Measurements from ENCODE around the gene UQCC3. TPM values are rescaled to one million over a fixed set of nuclear protein-coding genes. Genes with fewer than 3 reads are reported as not detected.
"Not testable (repeated sequence)": the region's sequence is repeated elsewhere in the genome, so short reads cannot be mapped to it uniquely, and the experiment has no call there.

The UQCC3 gene
- total RNA-seq, 1 experiment from 2014 or later, result 10.2 TPM

DNA sequence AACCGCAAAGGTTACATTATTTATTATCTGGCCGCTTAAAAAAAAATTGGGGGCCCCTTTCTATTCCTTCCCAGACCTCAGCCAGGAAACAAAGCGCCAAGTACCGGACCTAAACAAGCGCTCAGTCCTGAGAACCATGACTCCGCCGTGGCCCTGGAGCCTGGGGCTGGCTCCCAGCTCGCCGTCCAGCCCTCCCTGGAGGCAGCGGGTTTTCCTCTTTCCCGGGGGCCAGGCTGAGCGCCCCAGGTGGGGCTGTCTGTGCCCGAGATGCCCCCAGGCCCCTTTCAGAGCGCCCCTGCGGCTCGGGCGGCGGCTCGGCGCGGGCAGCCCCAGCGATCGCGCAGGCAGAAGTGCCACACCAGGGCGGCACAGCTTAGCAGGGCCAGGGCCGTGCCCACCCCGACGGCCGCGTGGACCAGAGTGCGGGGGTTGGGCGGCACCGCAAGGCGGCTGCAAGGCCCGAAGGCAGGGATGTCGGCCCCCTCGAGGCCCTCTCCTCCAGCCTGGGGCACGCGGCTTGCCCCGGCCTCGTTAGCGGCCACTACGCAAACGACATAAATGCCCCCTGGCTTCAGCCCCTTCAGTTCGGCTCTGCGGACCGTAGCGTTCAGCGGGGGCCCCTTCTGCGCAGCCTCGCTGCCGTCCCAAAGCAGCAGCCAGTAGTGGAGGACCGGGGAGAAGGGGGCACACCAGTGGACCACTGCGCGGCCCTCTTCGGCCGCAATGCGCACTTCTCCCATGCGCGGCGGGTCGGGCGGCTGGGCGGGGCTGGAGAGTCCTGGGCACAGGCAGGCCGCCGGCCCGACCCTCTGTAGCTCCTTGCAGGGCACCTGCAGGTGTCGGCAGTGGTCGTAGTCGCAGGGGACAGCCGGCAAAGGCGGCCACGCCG, 16.3 kb downstream of the UQCC3 start:
- in situ Hi-C loops (cut with HindIII; ENCODE audit: low pct_unique_long_range_greater_than_20kb, low sequenced_read_pairs), result no loop called here
- DNase-seq (ENCODE audit: low read depth, low spot score), result no peak

DNA sequence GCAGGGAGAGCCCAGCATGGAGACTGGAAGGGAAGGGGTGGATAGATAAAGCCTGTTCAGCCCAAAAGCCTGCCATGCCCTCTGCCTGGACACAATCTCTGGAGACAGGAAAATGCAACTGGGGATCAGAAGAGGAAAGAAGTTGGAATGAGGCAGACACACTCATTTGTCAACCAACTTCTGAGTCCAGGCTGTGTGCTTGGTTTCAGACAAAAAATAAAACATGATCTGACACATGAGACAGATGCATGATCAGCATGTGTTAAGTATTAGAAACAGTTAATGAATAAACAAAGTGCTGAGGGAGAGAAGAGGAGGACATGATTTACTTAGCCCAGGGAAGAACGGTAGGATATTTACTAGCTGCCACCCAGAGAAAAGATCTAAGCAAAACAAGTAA, 17.0 kb downstream of the UQCC3 start:
- in situ Hi-C loops (cut with HindIII; ENCODE audit: low pct_unique_long_range_greater_than_20kb, low sequenced_read_pairs), result no loop called here
- DNase-seq (ENCODE audit: low read depth, low spot score), result no peak

DNA sequence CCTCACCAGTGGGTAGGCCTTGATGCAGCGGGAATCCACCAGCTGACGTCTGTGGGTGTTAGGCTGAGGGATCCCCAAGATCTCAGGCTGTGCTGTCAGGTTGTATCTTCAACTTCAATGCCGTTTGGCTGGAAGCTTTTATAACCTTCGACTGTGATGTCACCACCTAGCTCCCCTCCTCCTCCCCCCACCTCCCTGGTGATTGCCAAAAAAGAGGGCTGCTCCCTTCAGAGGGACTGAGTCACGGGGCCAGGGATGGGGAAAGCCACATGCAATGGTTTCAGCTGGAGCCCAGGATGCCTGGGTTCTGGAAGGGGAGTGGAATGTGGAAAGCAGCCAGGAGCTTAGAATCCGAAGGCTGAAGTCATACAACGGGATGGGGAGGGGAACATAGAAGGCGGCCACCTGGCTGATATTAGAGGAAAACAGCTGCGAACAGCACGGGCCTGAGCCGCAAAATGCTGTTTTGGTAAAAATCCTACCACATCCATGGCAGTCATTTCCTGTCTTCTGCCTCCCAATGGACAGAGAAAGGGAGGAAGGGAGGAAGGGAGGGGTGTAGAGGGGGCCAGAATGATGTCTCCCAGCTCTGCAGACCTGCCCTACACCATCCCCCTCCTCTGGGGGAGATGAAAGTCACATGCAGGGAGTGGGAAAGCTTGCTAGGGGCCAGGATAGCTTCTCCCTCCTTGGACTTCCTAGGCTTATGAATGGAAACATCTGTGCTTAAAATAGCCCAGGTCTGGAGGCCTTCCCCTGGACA, 18.1 kb downstream of the UQCC3 start, which contains the start of gene LRRN4CL:
LRRN4CL (minus strand) TSS at position 110 of the 763 bp plus-strand sequence. CDS start 1,022 bp downstream, outside the sequence.
- peak; percentile 47 for DNase-seq (ENCODE audit: low read depth, low spot score)
- in situ Hi-C loops (cut with HindIII; ENCODE audit: low pct_unique_long_range_greater_than_20kb, low sequenced_read_pairs), result no loop called here

DNA sequence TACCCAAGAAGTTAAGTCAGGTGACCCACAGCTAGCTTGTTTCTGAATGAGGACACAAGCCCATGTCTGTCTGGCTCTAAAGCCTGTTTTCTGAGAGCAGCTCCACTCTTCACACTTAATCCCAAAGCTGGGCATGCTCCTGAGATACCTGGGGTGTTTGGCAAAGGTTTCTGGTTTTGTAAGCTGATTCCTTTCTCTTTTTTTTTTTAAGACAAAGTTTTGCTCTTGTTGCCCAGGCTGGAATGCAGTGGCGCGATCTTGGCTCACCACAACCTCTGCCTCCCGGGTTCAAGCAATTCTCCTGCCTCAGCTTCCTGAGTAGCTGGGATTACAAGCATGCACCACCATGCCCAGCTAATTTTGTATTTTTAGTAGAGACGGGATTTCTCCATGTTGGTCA, 22.2 kb downstream of the UQCC3 start:
- in situ Hi-C loops (cut with HindIII; ENCODE audit: low pct_unique_long_range_greater_than_20kb, low sequenced_read_pairs); DNase-seq (ENCODE audit: low read depth, low spot score): not testable (repeated sequence)

DNA sequence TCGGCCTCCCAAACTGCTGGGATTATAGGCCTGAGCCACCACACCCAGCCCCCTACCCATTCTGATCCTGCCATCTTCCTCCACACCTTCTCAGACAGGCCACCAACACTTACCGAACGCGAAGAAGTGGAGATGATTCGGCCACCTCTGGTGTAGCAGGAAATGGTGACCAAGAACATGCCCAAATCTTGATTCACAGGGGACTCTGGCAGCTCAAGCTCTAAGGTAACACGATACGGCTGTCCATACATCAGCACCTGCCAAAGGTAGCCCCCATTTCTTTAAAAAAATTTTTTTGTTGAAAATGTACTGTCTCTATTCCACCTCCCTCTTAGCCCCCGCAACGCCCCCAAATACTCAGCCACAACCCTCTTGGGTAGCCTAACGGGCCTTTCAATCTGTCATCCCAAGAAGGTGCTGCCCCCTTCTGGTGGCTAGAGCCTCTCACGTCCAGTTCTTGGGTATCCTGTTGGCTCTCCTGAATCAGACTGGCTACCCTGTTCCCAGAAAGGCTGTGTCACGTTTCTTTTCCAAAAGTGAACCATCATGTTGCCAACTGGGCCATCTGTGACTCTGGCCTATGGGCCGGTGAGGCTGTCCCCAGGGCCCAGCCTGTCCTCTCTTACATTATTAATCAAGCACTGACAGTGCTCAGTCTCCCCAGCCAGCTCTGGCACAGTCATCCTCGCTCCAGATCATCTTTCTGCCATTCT, 23.1 kb downstream of the UQCC3 start:
- in situ Hi-C loops (cut with HindIII; ENCODE audit: low pct_unique_long_range_greater_than_20kb, low sequenced_read_pairs), result no loop called here
- DNase-seq (ENCODE audit: low read depth, low spot score), result peak; percentile 82

DNA sequence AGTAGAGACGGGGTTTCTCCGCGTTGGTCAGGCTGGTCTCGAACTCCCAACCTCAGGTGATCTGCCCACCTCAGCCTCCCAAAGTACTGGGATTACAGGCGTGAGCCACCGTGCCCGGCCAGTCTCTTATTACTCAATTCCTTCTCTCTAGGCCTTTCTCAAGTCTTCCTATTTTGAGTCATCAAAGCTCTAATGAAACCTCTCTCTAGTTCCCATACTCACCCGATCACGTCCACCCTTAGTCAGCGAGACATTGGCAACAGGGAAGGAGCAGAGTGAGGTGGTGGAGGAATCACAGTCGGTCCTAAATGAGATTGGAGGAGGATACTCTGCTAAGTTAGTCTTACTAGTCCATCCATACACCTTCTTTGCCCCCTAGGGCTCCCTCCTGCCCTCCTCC, 30.8 kb downstream of the UQCC3 start:
- in situ Hi-C loops (cut with HindIII; ENCODE audit: low pct_unique_long_range_greater_than_20kb, low sequenced_read_pairs), result no loop called here
- DNase-seq (ENCODE audit: low read depth, low spot score), result no peak

DNA sequence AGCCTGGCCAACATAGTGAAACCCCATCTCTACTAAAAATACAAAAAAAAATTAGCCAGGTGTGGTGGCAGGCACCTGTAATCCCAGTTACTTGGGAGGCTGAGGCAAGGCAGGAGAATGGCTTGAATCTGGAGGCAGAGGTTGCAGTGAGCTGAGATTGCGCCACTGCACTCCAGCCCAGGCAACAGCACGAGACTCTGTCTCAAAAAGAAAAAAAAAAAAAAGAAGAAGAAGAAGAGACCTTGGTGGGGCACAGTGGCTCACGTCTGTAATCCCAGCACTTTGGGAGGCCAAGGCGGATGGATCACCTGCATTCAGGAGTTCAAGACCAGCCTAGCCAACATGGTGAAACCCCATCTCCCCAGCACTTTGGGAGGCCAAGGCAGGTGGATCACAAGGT, 32.4 kb downstream of the UQCC3 start:
- DNase-seq (ENCODE audit: low read depth, low spot score); in situ Hi-C loops (cut with HindIII; ENCODE audit: low pct_unique_long_range_greater_than_20kb, low sequenced_read_pairs): not testable (repeated sequence)

DNA sequence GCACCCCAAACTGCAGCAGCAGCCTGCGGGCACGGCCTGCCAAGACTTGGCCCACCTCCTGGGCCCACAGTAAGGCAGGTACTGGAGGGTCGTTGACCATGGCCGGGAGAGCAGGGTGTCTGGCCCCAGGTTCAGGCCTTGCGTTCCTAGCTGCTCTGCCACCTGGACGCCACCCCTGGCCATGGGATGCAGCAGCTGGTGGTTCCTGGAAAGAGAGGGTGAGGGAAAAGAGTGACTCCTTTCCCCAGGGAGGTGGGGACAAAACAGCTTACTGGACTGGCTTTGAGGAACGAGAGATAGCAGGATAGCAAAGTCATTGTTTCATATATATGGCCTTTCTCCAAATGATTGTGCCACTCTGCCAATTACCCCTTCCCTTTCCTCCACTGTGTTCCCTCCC, 33.9 kb downstream of the UQCC3 start:
- DNase-seq (ENCODE audit: low read depth, low spot score), result no peak
- in situ Hi-C loops (cut with HindIII; ENCODE audit: low pct_unique_long_range_greater_than_20kb, low sequenced_read_pairs), result no loop called here

DNA sequence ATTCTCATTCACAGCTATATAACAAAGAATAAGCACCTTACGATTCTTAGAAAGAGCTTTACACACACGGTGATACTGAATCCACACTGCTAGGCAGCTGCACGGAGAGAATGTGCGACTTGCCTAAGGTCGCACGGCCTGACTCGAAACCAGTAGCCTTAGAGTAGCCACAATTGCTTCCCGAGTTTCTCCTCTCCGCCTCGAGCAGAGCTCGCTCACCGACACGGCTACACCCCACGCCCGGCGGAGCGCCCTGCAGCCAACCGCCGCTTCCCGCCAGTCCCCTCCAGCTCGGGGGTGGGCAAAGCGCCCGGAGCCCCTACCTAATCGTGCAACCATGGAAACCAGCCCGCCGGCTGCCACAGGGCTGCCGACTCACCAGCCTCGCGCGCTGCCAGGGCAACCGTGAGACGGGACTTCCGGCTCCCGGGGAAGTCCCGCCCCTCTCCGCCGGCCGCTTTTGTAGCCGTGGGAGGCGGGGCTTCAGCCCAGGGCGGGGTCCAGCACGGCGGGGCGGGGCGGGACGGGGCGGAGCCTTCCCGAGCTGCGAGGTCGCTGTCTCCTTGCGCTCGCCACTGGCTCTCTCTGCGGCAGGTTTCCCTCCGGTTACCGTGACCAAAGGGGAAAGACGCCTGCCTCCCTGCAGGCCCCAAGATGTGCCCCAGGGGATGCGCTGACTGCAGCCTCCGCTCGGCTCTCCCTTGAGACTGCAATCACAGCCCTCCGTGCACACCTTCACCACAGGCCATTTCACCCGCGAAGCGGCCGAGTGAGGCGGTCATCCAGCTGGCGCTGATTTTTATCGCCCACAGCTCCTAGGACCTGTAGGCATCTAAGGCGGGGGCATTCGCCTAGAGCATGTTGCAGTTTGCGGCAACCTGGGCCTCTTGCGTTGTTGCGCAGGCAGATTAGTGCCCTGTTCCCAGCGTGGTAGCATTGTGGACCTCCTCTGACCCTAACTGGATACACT, 34.7 kb downstream of the UQCC3 start:
- DNase-seq (ENCODE audit: low read depth, low spot score), result peak; percentile 86
- in situ Hi-C loops (cut with HindIII; ENCODE audit: low pct_unique_long_range_greater_than_20kb, low sequenced_read_pairs), result no loop called here

DNA sequence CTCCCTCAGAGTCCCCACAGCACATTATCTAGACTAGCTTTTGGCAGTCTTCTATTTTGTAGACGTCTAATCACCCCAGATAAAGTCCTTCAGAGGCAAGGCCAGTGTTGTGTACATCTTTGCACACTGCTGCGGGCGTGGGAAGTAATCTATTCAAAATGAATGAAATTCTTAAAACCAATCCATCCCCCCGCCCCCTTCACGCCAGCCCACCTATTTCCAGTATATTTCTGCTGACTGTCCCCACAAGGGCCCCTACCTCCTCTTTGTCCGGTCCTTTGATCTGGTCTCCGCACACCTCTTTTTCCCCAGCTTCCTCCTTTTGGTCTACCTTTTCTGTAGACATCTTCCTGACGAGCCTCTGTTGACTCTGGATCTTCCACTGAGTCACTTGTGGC, 35.4 kb downstream of the UQCC3 start:
- in situ Hi-C loops (cut with HindIII; ENCODE audit: low pct_unique_long_range_greater_than_20kb, low sequenced_read_pairs), result no loop called here
- no peak for DNase-seq (ENCODE audit: low read depth, low spot score)

DNA sequence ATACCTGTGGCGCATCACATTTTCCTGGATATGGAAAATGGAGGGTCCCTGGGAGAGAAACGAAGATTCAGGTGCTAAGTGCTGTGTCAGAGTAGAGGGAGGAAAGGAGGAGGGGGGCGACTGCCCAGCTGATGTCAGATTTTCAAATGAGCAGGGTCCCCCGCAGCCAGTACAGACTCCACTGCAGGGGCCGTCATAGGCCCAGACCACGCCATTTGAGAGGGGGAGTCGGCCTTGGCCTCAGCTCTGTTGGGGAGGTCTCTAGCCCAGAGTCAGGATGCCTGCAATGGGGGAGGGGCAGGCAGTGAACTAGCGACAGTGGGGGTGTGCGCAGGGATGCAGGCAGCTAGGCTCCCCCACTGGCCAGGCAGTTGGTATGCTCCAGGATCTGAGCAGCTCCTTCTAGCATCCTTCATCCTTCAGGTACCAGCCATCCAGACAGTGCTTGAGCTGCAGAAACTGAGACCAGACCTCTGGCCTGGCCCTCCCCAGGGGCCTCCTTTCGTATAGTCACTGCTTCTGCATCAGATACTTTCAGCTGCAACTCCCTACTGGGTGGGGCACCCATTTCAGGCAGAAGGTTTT, 35.9 kb downstream of the UQCC3 start, which contains the start of the genes BSCL2 and GNG3:
BSCL2 (minus strand) TSS at position 148 of the 585 bp plus-strand sequence. CDS start 229 bp downstream, outside the sequence.
GNG3 (plus strand) TSS at position 400 of the 585 bp plus-strand sequence. CDS start 620 bp downstream, outside the sequence.
- in situ Hi-C loops (cut with HindIII; ENCODE audit: low pct_unique_long_range_greater_than_20kb, low sequenced_read_pairs), result no loop called here
- DNase-seq (ENCODE audit: low read depth, low spot score), result no peak

DNA sequence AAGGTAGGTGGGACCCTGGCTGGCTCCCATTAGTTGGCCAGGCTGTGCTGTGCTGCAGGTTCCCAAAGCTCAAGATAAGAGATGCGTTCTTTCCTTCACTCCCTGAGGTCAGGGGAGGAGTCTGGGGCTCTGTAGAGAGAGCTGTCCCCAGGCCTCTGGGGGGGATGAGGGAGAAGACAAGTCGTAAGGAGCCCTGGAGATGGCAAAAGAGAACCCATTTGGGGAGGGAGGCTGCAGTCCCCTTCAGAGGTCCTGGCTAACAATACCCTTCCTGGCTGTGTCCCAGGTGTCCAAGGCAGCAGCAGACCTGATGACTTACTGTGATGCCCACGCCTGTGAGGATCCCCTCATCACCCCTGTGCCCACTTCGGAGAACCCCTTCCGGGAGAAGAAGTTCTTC, 36.9 kb downstream of the UQCC3 start:
- no peak for DNase-seq (ENCODE audit: low read depth, low spot score)
- in situ Hi-C loops (cut with HindIII; ENCODE audit: low pct_unique_long_range_greater_than_20kb, low sequenced_read_pairs), result no loop called here

DNA sequence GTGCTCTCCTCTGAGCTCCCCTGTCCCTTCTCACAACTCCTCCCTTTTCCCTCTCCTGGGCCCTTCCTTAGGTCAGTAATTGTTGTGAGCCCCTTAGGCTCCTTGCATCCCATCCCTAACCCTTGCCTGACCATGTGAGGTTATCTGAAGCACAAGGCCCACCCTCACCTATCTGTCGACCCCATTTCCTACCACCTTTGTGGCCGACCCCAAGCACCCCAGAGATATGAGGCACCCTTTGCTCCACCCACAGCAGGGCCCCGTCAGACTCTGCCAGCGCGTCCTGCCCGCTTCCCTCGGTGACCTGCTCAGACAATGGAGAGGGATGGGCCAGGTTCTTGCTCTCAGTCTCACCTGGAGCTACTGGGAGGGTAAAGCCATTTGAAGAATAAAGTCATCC, 37.3 kb downstream of the UQCC3 start:
- in situ Hi-C loops (cut with HindIII; ENCODE audit: low pct_unique_long_range_greater_than_20kb, low sequenced_read_pairs), result no loop called here

DNA sequence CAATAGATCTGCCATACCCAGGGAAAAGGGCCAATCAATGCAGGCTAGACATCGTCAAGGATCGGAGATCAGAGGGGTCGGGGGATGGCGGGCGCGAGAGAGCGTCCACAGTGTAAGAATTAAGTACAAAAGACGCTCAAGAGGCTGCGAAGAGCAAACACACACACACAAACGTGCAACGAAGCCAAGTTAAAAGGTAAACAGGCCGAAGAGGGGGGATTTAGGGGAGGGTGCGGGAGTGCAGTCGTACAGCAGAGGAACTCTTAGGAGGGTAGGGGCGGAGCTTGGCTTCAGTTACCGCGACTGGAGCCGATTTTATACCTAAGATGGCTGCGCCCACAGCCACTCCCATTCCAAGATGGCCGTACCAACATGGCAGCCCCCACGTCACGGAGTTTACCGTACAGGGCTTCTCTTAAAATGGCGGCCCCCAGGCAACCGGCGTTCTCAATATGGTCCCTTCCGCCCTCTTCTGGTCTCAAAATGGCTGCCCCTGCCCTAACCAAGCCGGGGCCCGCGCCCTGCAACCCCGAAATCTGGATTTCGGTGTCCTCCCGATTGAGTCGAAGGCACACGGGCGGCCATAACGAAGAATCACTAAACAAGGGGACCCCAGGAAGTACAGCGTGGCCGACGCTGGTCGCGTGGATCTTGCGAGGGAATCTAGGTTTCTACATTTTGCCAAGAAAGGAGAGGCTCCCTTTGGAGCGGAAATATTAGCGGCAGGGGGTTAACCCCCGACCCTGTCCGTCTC, 38.0 kb downstream of the UQCC3 start:
- DNase-seq (ENCODE audit: low read depth, low spot score), result peak; percentile 96
- in situ Hi-C loops (cut with HindIII; ENCODE audit: low pct_unique_long_range_greater_than_20kb, low sequenced_read_pairs), result no loop called here

More for the DNA sequence above, 37.3 kb downstream of the UQCC3 start:
- DNase-seq (ENCODE audit: low read depth, low spot score), result no peak

DNA sequence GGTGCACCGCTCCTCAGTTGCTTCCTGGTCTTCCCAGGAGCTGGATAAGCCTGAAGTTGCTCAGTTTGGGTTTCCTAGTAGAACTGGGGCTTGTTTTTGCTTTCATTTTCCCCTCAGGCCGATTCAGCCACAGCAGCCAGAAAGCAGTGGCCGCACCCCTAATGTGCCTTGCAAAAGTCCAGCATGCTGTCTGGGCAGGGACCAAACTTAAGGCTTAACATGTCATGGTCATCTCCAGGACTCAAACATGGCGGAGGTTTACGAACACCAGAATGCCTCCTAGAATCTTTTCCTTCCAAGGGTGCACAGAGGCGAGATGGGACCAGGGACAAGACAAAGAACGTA, 38.5 kb downstream of the UQCC3 start:
- DNase-seq (ENCODE audit: low read depth, low spot score), result no peak
- in situ Hi-C loops (cut with HindIII; ENCODE audit: low pct_unique_long_range_greater_than_20kb, low sequenced_read_pairs), result no loop called here

DNA sequence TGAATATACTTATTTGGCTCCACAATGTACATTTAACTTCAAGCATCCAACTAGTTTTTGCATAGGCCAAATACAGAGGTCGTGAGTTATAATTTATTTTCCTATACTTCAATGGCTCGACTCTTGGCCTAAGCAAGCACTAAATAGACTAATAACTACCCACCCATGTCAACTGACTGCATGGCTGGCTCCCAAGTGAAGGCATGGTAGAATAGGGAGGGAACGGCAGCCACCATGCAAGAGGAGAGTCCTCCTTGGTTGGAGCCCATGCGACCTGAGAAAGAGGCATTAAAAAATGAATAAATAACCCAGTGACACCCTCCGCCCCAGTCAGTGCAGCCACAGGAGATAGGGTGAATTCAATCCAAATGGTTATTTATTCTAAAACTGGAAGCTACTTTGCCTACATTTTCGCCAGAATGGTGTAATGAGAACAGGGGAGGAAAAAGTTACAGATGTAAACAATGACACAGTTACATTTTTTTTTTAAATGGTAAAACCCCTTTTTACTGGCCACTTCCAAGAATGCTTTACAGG, 40.9 kb downstream of the UQCC3 start:
- in situ Hi-C loops (cut with HindIII; ENCODE audit: low pct_unique_long_range_greater_than_20kb, low sequenced_read_pairs), result no loop called here
- DNase-seq (ENCODE audit: low read depth, low spot score), result no peak
